Heart left ventricle (tissue), 13 donors: ENCODE measurements around the gene ITPR3.

Experiments
- CTCF ChIP-seq, 12 donors: fragments of 200-600 bp; sonication (generic) in 4 of 12; IDR thresholded peaks; one replicate each; pipeline versions ENCODE4 v1.5.0 to v1.8.0; 2018 to 2022; ENCODE audit warnings: antibody characterized with exemption in 12 of 12, mild to moderate bottlenecking in 5 of 12
- POLR2A ChIP-seq, 2 donors: fragments of 450-650 bp; IDR thresholded peaks; one replicate each; pipeline ENCODE4 v1.6.1; 2017; ENCODE audit warnings: antibody characterized with exemption in 2 of 2, mild to moderate bottlenecking in 2 of 2, moderate library complexity in 2 of 2
- donor health status: ischemic (EF 13 %, LVEDD 7.1; RV severe dilation, severe dysfunction).
- donor health status: DM: no; HTN: yes; CAD: no.
- donor health status: DM: no; HTN: no; CAD: no.
- donor health status: ischemic (EF 25% LVEDD 6.9; RV normal size, moderate dysfunction).
- donor health status: ischemic (EF 25% LVEDD 5.7; RV mildly dilated, moderate dysfunction).
- donor health status: ischemic (EF 35%, LVEDD 5.7; RV mildly dilated, moderate dysfunction).
- donor health status: nonischemic (EF 11% LVEDD 7.7; RV severe dilation, severe dysfunction).
- donor health status: DM: yes; HTN: yes; CAD: no.
- donor health status: PGD.
- donor health status: ischemic (EF 29% LVEDD 5.4; RV normal size, mild dysfunction).
- donor health status: nonischemic (EF 23%, LVEDD 6.1; RV moderate dilation, normal function).

GRCh38 chr6:33641602-33642001 is 20.5 kb downstream of the ITPR3 start:
- no peak for TF ChIP-seq CTCF (IDR thresholded peaks at IDR 0.05)
- no peak for TF ChIP-seq POLR2A (IDR thresholded peaks at IDR 0.05)
